HepG2 (cell line): ENCODE results near the gene ADM5. TPM values are rescaled to one million over a fixed set of nuclear protein-coding genes. Genes with fewer than 3 reads are reported as not detected.
A peak's percentile ranks its signal among the peaks of the same experiment; 100 is the strongest.

ENCODE experiments used
- ATAC-seq: fragments of 200-7000 bp; cut with Tn5 transposase; 3 replicates; pipeline ENCODE4 v1.9.1; 2020; ENCODE audit warnings: mild to moderate bottlenecking, moderate library complexity
- BruUV-seq: library from RNA; stranded (reverse); fragments of 400-500 nt; replicated peaks from 2 replicates; lab custom pipeline; 2021; lab: Mats Ljungman, UMichigan
- CTCF ChIA-PET: fragments of 300-600 bp; formaldehyde crosslinking; extraction: SDS; loops from one replicate; lab custom pipeline; 2021; ENCODE audit warnings: low total read pairs, inconsistent platforms, low intra/inter-chr PET ratio; lab: Yijun Ruan, JAX
- POLR2A ChIA-PET: fragments of 350-600 bp; sonication (Branson Sonifier 250); formaldehyde crosslinking; loops from one replicate; lab custom pipeline; 2020; ENCODE audit warnings: antibody characterized with exemption, inconsistent platforms; lab: Yijun Ruan, JAX
- DNase-seq: peaks from one replicate; pipeline ENCODE4 v3.0.0-alpha.2; 2015; ENCODE audit warnings: low spot score
- FAIRE-seq: peaks from 3 replicates; lab custom pipeline; 2011; peaks lifted over from hg19 to GRCh38; lab: Jason Lieb, UNC
- H2AFZ ChIP-seq: one replicate; pipeline ENCODE4 v1.6.1; 2011; ENCODE audit warnings: low read length, inconsistent platforms
- H3K27ac ChIP-seq: fragments of 300-600 bp; 3 replicates; pipeline ENCODE4 v1.8.0; 2011; ENCODE audit warnings: mixed run types, mild to moderate bottlenecking, mixed read lengths, low read length, inconsistent platforms; ENCODE audit not compliant: insufficient read depth; ENCODE audit errors: extremely low read length
- H3K27me3 ChIP-seq, 2 experiments: fragments of 200-600 bp in 1 of 2; 2 replicates in 1 of 2; 3 replicates in 1 of 2; pipeline versions ENCODE4 v1.6.0 to v1.8.0; 2011; ENCODE audit warnings: low read length in 2 of 2, mild to moderate bottlenecking in 2 of 2, moderate library complexity in 2 of 2, inconsistent platforms in 1 of 2; ENCODE audit not compliant: insufficient read depth in 2 of 2, control insufficient read depth in 1 of 2
- H3K36me3 ChIP-seq, 2 experiments: fragments of 200-600 bp in 1 of 2; replicated peaks in 1 of 2; 2 replicates in 1 of 2; 3 replicates in 1 of 2; pipeline versions ENCODE4 v1.5.1 to v1.8.0; 2011; ENCODE audit warnings: low read length in 2 of 2, inconsistent platforms in 1 of 2; ENCODE audit not compliant: insufficient read depth in 2 of 2, control insufficient read depth in 1 of 2
- H3K4me1 ChIP-seq: 2 replicates; pipeline ENCODE4 v1.5.1; 2012; ENCODE audit warnings: low read length, inconsistent platforms; ENCODE audit not compliant: insufficient read depth
- H3K4me2 ChIP-seq: 2 replicates; pipeline ENCODE4 v1.6.0; 2011; ENCODE audit warnings: low read depth, low read length, inconsistent platforms
- H3K4me3 ChIP-seq, 3 experiments: fragments of 200-600 bp in 1 of 3; sonication (generic), shearing (Covaris generic) in 1 of 3; replicated peaks in 1 of 3; 2 replicates each; pipeline ENCODE4 v1.5.1; 2011 to 2016; ENCODE audit warnings: low read length in 3 of 3, inconsistent platforms in 2 of 3, low read depth in 2 of 3, mild to moderate bottlenecking in 2 of 3, control low read depth in 1 of 3, mixed read lengths in 1 of 3; ENCODE audit not compliant: insufficient read depth in 1 of 3
- H3K79me2 ChIP-seq: one replicate; pipeline ENCODE4 v1.6.1; 2011; ENCODE audit warnings: low read length, inconsistent platforms; ENCODE audit not compliant: insufficient read depth
- H3K9ac ChIP-seq: 2 replicates; pipeline ENCODE4 v1.6.0; 2011; ENCODE audit warnings: mild to moderate bottlenecking, low read depth, low read length, inconsistent platforms; ENCODE audit not compliant: insufficient read depth
- H3K9me3 ChIP-seq: 2 replicates; pipeline ENCODE4 v1.5.1; 2012; ENCODE audit warnings: mild to moderate bottlenecking, low read length
- H4K20me1 ChIP-seq: 2 replicates; pipeline ENCODE4 v1.6.0; 2011; ENCODE audit warnings: inconsistent platforms, mild to moderate bottlenecking, low read length, moderate library complexity; ENCODE audit not compliant: insufficient read depth
- BRD4 ChIP-seq: sonication (generic); formaldehyde crosslinking; IDR thresholded peaks from 2 replicates; pipeline ENCODE4 v1.4.0; 2020; ENCODE audit warnings: missing genetic modification reagents
- MED1 ChIP-seq: sonication (generic); formaldehyde crosslinking; IDR thresholded peaks from 2 replicates; pipeline ENCODE4 v1.4.0; 2020; ENCODE audit warnings: missing genetic modification reagents
- MIER2 ChIP-seq: IDR thresholded peaks from 2 replicates; pipeline ENCODE4 v1.6.1; 2016; ENCODE audit warnings: missing biosample characterization, missing genetic modification reagents
- MXI1 ChIP-seq: IDR thresholded peaks from 3 replicates; pipeline ENCODE4 v1.6.1; 2012; ENCODE audit warnings: low read depth, low read length, inconsistent platforms, borderline replicate concordance
- NR3C1 ChIP-seq: sonication (generic); formaldehyde crosslinking; IDR thresholded peaks from 2 replicates; pipeline ENCODE4 v1.4.0; 2020; ENCODE audit warnings: missing genetic modification reagents
- POGZ ChIP-seq: sonication (generic); formaldehyde crosslinking; IDR thresholded peaks from 2 replicates; pipeline ENCODE4 v1.4.0; 2020; ENCODE audit warnings: mild to moderate bottlenecking, missing genetic modification reagents
- PRPF4 ChIP-seq: fragments of 200-400 bp; formaldehyde crosslinking; IDR thresholded peaks from 2 replicates; pipeline ENCODE4 v1.6.1; 2016; ENCODE audit warnings: low read length, low read depth; ENCODE audit not compliant: poor library complexity, severe bottlenecking
- SOX6 ChIP-seq, 2 experiments: fragments of 450-650 bp in 1 of 2; sonication (generic) in 1 of 2; formaldehyde crosslinking in 1 of 2; IDR thresholded peaks; 2 replicates each; pipeline versions ENCODE4 v1.4.0 to v1.6.1; 2017 to 2020; ENCODE audit warnings: antibody characterized with exemption in 1 of 2, mild to moderate bottlenecking in 1 of 2, missing genetic modification reagents in 1 of 2
- ZBTB21 ChIP-seq: sonication (generic); formaldehyde crosslinking; IDR thresholded peaks from 2 replicates; pipeline ENCODE4 v1.4.0; 2020; ENCODE audit warnings: missing genetic modification reagents
- ZBTB39 ChIP-seq: sonication (generic); formaldehyde crosslinking; IDR thresholded peaks from 2 replicates; pipeline ENCODE4 v1.5.0; 2020; ENCODE audit warnings: missing genetic modification reagents
- ZBTB4 ChIP-seq: sonication (generic); formaldehyde crosslinking; IDR thresholded peaks from 2 replicates; pipeline ENCODE4 v1.4.0; 2020; ENCODE audit warnings: missing genetic modification reagents, mild to moderate bottlenecking, borderline replicate concordance
- ZEB1 ChIP-seq: IDR thresholded peaks from 2 replicates; pipeline ENCODE4 v1.6.1; 2012; ENCODE audit warnings: mild to moderate bottlenecking, low read depth, inconsistent platforms; ENCODE audit not compliant: insufficient replicate concordance
- ZFP62 ChIP-seq: sonication (generic); formaldehyde crosslinking; IDR thresholded peaks from 2 replicates; pipeline ENCODE4 v1.4.0; 2020; ENCODE audit warnings: missing genetic modification reagents
- ZNF121 ChIP-seq: sonication (generic); formaldehyde crosslinking; IDR thresholded peaks from 2 replicates; pipeline ENCODE4 v1.5.0; 2020; ENCODE audit warnings: mild to moderate bottlenecking, missing genetic modification reagents
- ZNF138 ChIP-seq: sonication (generic); formaldehyde crosslinking; IDR thresholded peaks from 2 replicates; pipeline ENCODE4 v1.5.0; 2020; ENCODE audit warnings: mild to moderate bottlenecking, low read depth, missing genetic modification reagents
- ZNF263 ChIP-seq: sonication (generic); formaldehyde crosslinking; IDR thresholded peaks from 2 replicates; pipeline ENCODE4 v1.4.0; 2020; ENCODE audit warnings: missing genetic modification reagents
- ZNF282 ChIP-seq: fragments of 450-650 bp; IDR thresholded peaks from 2 replicates; pipeline ENCODE4 v1.6.1; 2018; ENCODE audit not compliant: partially characterized antibody
- ZNF460 ChIP-seq: sonication (generic); formaldehyde crosslinking; IDR thresholded peaks from 2 replicates; pipeline ENCODE4 v1.5.1; 2020; ENCODE audit warnings: missing genetic modification reagents, mild to moderate bottlenecking, borderline replicate concordance
- ZNF549 ChIP-seq: sonication (generic); formaldehyde crosslinking; IDR thresholded peaks from 2 replicates; pipeline ENCODE4 v1.5.0; 2020; ENCODE audit warnings: missing genetic modification reagents
- ZNF83 ChIP-seq: sonication (generic); formaldehyde crosslinking; IDR thresholded peaks from 2 replicates; pipeline ENCODE4 v1.4.0; 2020; ENCODE audit warnings: missing genetic modification reagents, mild to moderate bottlenecking, borderline replicate concordance
- WGBS: methylation state at CpG from one replicate; pipeline ENCODE4 v1.1.6; 2017; ENCODE audit warnings: low lambda C conversion rate; 5-methylcytosine and 5-hydroxymethylcytosine counted together
- in situ Hi-C: cut with HindIII; loops from 2 replicates; pipeline ENCODE4 v1.10.0; 2017; ENCODE audit warnings: low pct_unique_long_range_greater_than_20kb; ENCODE audit not compliant: extremely low pct_ligation_motif_present
- intact Hi-C: fragments of 100-400 bp; cut with micrococcal nuclease; formaldehyde crosslinking; loops from one replicate; pipeline ENCODE4 v1.10.0; 2022; ENCODE audit not compliant: unreplicated experiment
- polyA plus RNA-seq, 8 experiments: library from polyadenylated mRNA; depleted of rRNA in 3 of 8; stranded (reverse) in 7 of 8; unstranded in 1 of 8; fragments of >200 nt; fragmentation: Illumina TruSeq in 4 of 8; extraction: Trizol in 4 of 8; gene quantifications; 2 replicates each; pipeline versions ENCODE4 v1.2.1 to v1.2.3, GENCODE V29; 2011 to 2016; ENCODE audit warnings: low read depth in 4 of 8, missing spikeins in 1 of 8, mixed read lengths in 1 of 8; ENCODE audit not compliant: insufficient read depth in 1 of 8
- total RNA-seq, 5 experiments: library from RNA; depleted of rRNA; stranded (reverse); fragments of >200 nt; fragmentation: Illumina TruSeq; extraction: Trizol; gene quantifications; 2 replicates each; pipeline ENCODE4 v1.2.3, GENCODE V29; 2016; ENCODE audit warnings: low read depth in 1 of 5

The ADM5 gene
- total and polyA plus RNA-seq, 2 of the 13 experiments (the other 11 are each of a cell fraction or from before 2014, with no cell fraction given), result 2.7 to 4.1 TPM

GRCh38 chr19:49665351-49666119 lies 23.9 kb upstream of the ADM5 start, which contains the start of the genes BCL2L12 and IRF3:
Gene BCL2L12, plus strand, starts transcription at chr19:49665933. Its CDS starts 760 bp downstream, at chr19:49666693.
Gene IRF3, minus strand, starts transcription at chr19:49665857. Its CDS starts 1,019 bp downstream, at chr19:49664838.
- Histone ChIP-seq H2AFZ (no peak within 1 kb of the TSS), H3K27me3 (no peaks in the 10 kb centered on the region; a peak in 1 of 5 replicates)
- TF ChIP-seq ZNF549 (CRISPR knock-in tag) (no peak), ZNF460 (CRISPR knock-in tag) (no peak), SOX6 (IDR thresholded peaks at IDR 0.05) (no peak), SOX6 (CRISPR knock-in tag; IDR thresholded peaks at IDR 0.05) (peak; percentile 31; the same call in 1 of the 2 replicates), MXI1 (peak; percentile 71; the same call in 1 of the 3 replicates), ZBTB4 (CRISPR knock-in tag) (no peak), NR3C1 (no peak), ZNF263 (CRISPR knock-in tag) (0 out of 2 replicates have a peak, but pooled peaks have one; percentile 8), POGZ (CRISPR knock-in tag) (no peak; the same call in 1 of the 2 replicates), ZBTB39 (CRISPR knock-in tag) (no peak), ZBTB21 (CRISPR knock-in tag) (no peak), ZFP62 (CRISPR knock-in tag) (no peak), BRD4 (CRISPR knock-in tag) (no peak), MED1 (no peak), ZNF138 (no peak), ZNF282 (no peak), MIER2 (CRISPR knock-in tag) (no peak), ZEB1 (peak; percentile 14), ZNF83 (0 out of 2 replicates have a peak, but pooled peaks have one; percentile 31), PRPF4 (no peak), ZNF121 (no peak)

More at GRCh38 chr19:49665351-49666119, 23.9 kb upstream of the ADM5 start, which contains the start of the genes BCL2L12 and IRF3:
- BruUV-seq, result TSS peak; percentile 51
- DNase-seq, result peak; percentile 92
- POLR2A ChIA-PET, result interaction anchor here (1.5 to 5.7 kb wide), 4 partner anchors 11 to 153 kb away, joined by 3 to 92 read pairs (median 30); partner anchors contain the start of genes FCGRT, PRMT1, RRAS and SCAF1
- Histone ChIP-seq H3K4me1 (peaks cover 27% of the 10 kb centered on the region), H3K9me3 (no peaks in the 10 kb centered on the region), H4K20me1 (peaks cover 5% of the 10 kb centered on the region; the same call in 1 of the 2 replicates), H3K27ac (peak within 1 kb of the TSS; percentile 74), H3K79me2 (peaks cover 30% of the 10 kb centered on the region), H3K36me3 (peaks cover 9 to 27% of the 10 kb centered on the region in 2 experiments), H3K4me2 (peak within 1 kb of the TSS; percentile 98), H3K4me3 (peak within 1 kb of the TSS; percentile 63 to 96 (median 93)), H3K9ac (peak within 1 kb of the TSS; percentile 90)
- peak; percentile 81 for ATAC-seq
- intact Hi-C loops (loop anchor here (2.0 kb wide), 1 partner anchor 25 kb away; the partner anchor contains the start of gene RRAS), in situ Hi-C loops (no loop called here)
- FAIRE-seq, result peak; percentile 92
- CTCF ChIA-PET, result no interaction called here
- under 1% methylated on average over 46 of the region's 50 CpGs for WGBS
